ENCODE measurements around the gene IPO11.

The IPO11 gene

DNA sequence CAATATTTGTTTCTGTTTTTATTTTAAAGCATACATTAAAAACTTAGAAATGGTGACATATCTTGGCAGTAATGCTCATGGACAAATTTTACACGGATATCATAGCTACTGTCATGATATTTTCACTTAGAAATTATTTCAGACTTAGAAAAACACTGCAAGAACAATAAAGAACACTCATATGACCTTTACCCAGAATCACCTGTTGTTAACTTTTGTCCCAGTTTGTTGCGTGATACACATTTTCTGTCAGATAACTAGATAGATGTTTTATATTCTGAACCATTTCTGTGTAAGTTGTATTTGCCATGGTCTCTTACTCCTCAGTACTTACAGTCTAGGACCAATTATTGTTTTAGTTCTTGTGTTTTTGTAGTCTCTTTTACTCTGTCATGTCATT is 162.5 kb downstream of the IPO11 start:
- no peak for DNase-seq

DNA sequence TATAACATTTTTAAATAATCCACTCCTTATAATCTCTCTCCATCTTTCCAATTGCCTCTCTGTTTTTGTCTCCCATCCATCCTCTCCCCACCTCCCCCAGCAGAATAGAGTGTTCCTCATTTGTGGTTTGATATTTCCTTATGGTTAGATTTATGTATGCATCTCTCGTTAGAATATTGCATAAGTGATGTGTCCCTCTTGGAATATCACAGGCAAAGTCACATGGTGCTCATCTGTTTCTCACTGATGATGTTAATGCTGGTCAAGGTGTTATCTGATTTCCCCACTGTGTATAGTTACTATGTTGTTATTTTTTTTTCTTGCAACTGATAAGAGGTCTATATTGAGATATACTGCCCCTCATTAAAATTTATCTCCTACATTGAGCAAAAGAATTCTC is 162.9 kb downstream of the IPO11 start:
- no peak for DNase-seq

DNA sequence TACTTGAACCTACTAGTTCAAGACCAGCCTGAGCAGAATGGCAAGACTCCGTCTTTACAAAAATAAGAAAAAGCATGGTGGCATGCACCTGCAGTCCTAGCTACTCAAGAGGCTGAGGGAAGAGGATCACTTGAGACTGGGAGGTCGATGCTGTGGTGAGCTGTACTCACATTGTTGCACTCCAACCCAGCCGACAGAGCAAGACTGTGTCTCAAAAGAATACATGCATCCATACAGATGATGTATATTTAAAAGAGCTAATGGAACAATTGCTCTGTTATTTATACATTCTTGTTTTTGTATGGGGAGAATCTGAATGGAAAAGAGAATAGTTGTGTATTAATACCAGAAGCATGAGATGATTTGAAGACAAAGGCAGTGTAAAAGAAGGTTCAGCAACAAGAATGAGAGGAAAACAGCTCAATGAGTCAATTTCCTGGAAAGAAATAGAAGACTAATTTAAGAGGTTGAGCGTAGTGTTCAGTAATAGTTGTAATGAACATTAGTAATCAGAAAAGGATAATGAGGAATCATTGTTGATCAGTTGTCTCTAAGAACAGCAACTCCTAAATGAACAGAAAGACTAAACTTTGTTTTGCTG is 164.1 kb downstream of the IPO11 start:
- DNase-seq = peak; percentile 39

DNA sequence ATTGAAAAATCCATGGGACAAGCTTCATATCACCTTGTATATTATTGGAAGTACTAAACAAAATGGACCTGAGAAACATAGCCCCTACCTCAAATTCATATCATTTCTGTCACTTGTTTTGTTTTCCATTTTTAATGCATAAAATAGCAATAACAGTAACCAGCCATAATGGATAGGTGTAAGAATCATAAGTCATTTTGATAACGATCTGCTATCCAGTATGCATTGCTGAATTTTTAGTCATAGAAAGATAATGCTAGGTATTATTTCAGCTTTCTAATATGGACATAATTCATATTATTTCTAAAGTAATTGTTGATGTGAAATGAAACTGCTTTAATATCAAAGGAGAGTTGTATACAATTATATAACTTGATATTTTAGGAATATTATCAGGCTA is 164.9 kb downstream of the IPO11 start:
- DNase-seq = no peak

DNA sequence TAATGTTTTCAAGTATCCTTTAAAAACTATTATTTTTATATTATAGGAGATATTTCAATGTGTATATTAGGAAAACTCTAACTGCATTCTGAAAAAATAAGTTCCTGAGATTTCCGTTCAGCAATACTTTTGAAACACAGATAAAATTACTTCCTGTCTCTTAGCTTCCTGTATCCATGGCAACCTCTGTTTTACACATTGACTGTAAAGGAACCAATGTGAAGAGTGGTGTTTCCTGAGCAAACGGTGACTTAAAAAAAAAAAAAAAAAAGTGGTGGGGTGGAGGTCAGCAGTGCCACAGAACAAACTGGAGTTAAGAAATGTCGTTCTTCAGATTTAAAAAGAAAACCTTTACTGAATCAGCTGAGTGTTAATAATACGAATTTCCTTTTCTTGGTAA is 166.0 kb downstream of the IPO11 start, which contains the start of gene LRRC70:
LRRC70 (plus strand) TSS at position 280 of the 400 bp plus-strand sequence. CDS start 620 bp downstream, outside the sequence.
- DNase-seq = peak; percentile 85

DNA sequence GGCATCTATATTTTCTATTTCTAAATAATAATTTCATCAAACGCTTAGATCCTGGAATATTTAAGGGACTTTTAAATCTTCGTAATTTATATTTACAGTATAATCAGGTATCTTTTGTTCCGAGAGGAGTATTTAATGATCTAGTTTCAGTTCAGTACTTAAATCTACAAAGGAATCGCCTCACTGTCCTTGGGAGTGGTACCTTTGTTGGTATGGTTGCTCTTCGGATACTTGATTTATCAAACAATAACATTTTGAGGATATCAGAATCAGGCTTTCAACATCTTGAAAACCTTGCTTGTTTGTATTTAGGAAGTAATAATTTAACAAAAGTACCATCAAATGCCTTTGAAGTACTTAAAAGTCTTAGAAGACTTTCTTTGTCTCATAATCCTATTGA is 167.2 kb downstream of the IPO11 start:
- DNase-seq = no peak

DNA sequence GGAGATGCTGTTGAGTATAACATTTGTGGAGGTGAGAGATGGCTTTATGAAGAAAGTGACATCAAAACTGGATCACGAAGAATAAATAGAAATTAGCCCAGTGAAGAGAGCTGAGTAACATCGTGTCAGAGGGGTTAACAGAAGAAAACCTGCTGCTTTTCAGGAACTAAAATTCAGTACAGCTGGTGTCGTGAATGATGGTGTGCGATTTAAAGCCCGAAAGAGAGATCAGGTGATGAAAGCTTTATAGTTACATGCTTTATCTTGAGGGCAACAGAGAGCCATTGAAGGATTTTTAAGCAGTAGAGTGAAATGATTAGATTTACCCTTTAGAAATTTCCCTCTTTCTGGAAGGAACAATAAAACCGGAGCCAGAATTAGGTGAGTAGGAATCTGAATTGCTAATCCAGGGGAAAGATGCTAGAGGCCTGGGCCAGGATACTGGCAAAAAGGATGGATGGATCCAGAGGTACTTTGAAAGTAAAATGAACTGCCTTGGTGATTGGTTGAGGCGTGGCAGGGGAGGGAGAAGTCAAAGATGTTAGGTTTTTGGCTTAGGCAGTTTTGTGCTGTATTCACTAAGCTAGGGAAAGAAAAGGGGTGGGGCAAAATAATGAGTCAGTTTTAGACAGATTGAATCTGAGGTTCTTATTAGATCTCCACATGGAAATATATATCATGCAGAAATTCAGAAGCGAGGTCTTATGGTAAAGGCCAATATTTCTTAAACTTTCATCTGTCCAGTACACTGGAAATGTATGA is 169.5 kb downstream of the IPO11 start:
- DNase-seq = no peak

DNA sequence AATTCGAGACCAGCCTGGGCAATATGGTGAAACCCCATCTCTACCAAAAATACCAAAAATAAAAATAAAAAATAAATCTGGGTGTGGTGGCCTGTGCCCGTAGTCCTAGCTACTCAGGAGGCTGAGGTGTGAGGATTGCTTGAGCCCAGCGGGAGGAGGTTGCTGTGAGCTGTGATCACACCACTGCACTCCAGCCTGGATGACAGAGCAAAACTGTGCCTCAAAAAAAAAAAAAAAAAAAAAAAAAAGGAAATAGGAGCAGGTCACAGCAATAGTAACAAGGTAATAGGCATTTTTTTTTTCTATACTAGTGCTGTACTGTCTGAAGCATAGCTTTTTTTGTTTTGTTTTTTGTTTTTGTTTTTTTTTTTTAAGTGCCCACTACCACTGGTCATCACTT is 171.8 kb downstream of the IPO11 start:
- no peak for DNase-seq

DNA sequence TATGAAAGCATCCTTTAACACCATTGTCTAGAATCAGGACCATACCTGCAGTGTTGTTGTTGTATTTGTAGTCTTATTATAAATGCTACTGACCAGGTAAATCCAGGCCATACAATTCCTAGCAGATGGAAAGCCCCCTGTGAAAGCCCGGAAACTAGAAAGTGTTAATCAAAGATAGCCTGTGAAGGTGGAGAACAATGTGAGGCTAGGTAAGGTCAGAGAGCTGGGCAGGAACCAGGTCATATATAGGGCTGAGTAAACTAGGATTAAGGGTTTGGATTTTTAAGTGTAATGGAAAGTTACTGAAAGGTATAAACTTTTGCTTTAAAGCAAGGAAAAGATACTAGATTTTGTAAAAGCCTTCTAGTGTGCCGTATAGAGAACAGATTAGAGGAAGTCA is 172.7 kb downstream of the IPO11 start:
- DNase-seq = no peak

DNA sequence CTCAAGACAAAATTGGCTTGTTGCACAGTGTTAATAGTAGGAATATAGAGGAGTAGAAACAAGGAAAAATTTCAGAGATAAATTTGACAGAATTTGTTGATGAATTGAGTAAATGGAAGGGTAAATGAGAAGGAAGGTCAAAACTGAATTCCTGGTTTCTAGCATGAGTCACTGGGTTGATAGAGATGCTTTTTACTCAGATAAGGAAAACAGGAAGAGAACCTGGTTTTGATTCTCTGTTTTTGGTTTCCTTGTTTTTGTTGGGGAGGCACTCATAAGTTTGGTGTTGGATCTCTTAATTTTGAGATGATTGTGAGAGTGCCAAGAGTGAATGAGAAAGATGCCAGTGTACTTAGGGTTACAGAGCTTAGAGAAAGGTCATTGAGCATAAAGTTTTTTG is 173.2 kb downstream of the IPO11 start:
- DNase-seq = no peak

DNA sequence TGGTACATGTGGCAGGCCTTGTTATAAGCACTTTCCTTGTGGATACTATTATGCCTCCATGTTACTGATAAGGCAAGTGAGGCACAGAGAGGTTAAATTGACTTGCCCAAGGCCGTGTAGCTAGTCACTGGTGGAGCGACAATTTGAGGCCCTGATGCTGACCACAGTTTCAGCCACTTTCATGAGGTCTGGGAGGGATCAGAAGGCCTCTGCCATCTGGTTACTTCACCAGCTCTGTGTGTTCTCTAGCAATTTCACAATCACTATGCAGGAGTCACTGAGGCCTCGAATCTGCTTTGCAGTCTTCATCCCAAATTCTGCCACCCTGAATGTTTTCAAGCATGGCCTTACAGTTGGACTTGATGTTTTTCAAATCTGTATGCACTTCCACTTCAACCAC is 175.2 kb downstream of the IPO11 start:
- no peak for DNase-seq

DNA sequence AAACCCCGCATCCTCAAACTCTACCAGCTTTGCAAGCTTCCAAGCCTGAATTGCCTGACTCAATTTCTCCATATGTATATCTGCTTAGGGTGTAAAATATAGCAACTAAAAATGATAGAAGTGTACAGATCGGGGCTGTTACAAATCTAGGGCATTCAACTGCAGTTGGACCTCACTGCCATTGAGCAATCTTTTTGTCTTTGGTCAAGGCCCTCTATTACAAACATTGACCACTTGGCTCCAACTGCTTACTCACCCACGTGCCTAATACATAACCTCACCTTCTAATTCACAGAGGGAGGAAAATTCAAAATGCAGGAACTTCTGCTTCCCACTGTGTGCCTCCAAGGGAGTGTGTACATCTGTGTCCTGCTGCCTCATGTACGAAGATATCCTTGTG is 176.1 kb downstream of the IPO11 start:
- no peak for DNase-seq

DNA sequence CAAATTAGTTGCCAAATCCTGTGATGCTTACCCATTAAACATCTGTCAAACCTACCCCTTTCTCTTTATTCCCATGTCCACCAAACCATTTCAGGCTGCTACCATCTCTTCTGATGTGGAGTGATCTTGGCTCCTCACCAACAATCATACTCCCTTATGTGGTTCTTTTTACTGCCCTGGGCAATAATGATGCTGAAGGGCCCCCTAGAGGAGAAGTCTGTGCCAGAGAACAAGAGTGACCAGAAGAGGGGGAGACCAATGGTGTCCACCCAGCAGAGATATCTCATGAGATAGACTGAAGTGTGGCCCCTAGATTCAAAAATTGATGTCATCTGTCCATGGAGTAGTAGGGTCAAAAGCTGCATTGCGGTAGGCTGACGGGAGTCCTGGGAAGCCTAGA is 176.9 kb downstream of the IPO11 start:
- no peak for DNase-seq

DNA sequence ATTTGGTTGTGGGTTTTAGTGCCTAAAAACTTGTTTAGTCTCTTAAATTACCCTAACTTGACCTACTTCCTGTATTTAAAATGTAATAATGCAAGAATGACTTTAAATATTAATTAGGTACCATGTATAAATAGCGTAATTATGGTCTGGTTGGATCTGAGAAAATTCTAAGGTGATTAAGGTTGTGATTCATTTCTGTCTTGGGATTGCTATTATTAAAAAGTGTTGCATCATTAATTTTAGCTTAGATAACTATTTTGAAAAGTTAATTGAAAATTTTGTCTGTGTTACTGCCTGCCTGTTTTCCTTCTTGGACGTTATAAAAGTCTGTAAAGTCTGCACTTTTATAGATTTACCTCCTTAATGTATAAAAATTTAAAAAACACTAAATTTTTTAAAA is 177.8 kb downstream of the IPO11 start:
- DNase-seq = no peak

DNA sequence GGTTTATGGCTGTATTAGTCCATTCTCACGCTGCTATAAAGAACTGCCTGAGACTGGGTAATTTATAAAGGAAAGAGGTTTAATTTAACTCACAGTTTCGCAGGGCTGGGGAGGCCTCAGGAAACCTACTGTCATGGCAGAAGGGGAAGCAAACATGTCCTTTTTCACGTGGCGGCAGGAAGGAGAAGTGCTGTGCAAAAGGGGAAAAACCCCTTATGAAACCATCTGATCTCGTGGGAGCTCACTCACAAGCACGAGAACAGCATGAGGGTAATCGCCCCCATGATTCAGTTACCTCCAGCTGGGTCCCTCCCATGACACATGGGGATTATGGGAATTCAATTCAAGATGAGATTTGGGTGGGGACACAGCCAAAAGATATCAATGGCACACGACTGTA is 180.0 kb downstream of the IPO11 start:
- no peak for DNase-seq

DNA sequence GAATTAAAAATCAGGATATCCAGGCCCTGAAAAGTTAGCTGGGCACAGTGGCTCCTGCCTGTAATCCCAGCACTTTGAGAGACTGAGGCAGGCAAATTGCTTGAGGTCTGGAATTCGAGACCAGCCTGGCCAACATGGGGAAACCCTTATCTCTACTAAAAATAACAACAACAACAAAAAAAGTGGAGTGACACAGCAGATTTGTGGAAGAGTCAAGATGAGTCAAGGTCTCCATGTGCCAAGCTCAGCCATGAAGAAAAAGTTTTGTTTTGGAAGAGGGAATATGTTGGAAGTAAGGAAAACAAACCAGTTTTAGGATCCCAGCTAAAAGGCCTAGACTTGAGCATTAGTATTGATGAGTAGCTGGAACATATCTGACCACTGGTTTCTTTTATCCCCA is 180.8 kb downstream of the IPO11 start:
- no peak for DNase-seq

DNA sequence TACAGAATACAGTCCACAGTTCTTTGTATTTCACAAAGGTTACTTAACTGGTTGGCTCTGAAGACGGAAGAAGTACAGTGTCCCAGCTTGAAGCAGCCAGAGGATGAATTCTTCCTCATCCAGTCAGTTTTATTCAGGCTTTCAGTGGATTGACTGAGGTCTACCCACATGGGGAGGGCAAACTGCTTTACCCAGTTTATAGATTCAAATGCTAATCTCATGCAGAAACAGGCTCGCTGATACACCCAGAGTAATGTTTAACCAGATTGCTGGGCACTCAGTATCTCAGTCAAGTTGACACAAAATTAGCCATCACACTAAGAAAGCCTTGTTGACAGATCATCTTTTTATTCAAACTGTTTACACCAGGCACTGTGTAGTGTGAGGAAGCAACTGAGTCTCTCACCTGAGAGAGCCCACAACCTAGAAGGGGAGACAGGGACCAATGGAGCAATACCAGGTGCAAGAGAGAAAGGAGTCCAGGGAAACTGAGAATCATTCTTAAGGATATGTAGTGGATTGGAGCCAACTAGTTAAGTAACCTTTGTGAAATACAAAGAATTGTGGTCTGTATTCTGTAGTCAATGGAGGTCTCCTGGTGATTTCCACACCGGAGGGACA is 181.9 kb downstream of the IPO11 start:
- no peak for DNase-seq

DNA sequence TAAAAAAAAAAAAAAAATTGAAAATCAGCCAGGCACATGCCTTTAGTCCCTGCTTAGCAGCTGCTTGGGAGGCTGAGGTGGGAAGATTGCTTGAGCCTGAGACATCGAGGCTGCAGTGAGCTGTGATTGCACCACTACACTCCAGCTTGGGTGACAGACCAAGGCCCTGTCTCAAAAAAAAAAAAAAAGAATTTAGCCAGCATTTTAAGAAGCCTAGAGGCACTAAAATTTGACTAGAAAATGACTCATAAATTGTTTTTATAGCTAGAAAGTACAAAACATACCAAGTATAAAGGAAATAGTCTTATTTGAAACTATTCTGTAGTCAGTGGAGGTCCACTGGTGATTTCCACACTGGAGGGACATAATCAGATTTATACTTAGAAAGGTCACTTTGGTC is 183.5 kb downstream of the IPO11 start:
- no peak for DNase-seq

DNA sequence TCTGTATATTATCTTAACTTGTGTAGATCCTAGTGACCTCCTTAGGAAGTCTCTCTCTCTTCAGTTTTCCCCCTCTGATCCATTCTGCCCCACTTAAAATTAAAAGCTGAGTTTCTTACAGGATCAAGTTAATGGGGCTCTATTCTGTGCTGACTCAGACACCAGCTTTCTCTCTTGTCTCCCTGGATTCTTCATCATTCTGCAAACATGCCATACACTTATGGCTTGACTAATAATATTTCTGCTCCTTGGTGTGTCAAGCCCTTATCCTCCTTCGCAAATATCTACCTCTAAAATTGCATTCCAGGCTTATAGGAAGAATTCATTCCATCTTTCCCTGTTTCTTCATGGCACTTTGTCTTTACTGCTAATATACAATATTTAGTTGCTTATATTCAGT is 184.1 kb downstream of the IPO11 start:
- no peak for DNase-seq

DNA sequence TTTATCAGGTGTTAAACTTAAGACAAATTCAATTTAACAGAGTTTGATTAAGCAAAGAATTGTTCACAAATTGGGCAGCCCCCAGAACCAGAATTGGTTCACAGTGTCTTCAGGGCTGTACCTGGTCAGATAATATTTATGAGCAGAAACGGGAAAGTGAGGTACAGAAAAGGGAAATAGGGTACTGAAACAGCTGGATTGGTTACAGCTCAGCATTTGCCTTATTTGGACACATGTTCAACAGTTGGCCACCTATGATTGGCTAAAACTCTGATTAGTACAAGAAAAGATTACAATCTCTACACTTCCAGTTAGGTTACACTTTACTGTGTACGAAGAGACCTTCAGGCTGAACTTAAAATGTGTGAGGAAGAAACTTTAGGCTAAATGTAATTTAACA is 184.8 kb downstream of the IPO11 start:
- DNase-seq = no peak

DNA sequence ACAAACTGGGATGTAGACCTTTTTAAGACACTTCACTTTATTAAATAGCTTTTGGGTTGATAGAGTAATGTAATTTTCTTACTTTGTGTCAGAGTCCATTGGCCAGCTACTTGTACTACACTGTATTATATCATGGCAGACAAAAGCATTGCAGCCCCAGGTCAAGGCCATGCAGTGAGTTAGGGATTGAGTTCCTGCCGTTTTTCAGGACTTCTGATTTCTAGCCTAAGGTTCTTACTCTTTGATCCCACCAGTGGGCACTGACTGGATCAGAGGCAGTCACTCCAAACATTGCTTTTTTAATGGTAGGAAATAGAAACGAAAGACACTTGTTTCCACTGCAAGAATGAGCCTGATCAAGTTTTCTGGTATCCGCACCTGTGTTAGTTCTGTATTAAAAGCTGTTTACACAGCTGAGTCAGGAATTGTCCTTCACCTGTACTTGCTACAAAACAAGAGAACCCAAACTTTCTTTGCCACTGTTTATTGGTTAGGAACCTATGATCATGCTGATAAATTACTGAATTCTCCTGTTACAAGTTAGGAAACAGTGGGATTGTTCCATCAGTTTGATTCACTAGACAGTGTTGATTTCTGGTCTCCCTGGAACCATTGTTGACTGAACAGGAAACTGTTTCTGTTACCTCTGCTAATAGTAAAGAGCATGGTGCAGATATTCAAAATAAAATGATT is 188.1 kb downstream of the IPO11 start:
- no peak for DNase-seq

DNA sequence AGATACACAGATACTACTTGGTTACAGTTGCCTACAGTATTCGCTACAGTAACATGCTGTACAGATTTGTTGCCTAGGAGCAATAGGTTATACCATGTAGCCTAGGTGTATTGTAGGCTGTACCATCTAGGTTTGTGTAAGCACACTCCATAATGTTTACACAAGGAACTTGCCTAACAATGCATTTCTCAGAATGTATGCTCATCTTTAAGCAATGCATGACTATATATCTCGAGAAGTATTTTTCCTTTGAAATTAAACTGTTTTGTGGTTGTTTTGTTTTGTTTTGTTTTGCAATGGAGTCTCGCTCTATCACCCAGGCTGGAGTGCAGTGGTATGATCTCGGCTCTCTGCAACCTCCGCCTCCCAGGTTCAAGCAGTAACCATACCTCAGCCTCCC is 191.4 kb downstream of the IPO11 start:
- DNase-seq = no peak

DNA sequence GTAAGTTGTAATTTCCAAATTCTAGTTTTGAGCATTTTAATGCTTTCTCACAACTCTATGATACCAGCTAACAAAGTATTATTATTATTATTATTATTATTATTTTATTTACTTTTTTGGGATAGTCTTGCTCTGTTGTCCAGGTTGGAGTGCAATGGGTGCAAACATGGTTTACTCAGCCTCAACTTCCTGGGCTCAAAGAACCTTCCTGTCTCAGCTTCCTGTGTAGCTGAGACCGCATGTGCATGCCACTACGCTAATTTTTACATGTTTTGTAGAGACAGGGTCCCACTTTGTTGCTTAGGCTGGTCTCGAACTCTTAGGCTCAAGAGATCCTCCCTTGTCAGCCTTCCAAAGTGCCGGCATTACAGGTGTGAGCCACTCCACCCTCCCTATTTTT is 193.1 kb downstream of the IPO11 start:
- DNase-seq = no peak

DNA sequence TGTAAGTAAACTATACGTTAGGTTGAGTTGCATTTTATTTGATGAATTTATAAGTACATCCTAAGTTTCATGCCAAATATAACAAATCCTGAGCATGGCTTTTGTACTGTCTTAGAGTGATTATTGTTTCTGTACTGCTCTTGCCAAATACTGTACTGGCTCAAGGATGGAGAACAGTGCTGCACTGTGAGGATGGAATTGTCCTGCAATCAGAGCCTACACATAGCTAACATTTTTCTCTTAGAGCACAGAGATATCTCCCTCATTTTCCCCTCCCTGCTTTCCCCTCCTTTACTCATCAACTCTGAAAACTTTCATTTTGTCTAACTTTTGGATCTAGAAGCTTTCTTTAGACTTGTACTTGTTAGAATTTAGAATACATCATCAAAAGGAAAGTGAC is 194.3 kb downstream of the IPO11 start:
- no peak for DNase-seq
